ENCODE results near the gene C10orf71. TPM values are rescaled to one million over a fixed set of nuclear protein-coding genes. Genes with fewer than 3 reads are reported as not detected.

The C10orf71 gene
- total RNA-seq, 1 experiment from 2014 or later, result not detected

GRCh38 chr10:49290607-49291006 lies 8.4 kb upstream of the C10orf71 start:
- Histone ChIP-seq H3K9me3 (ENCODE audit: control insufficient read depth in 1 of 2, insufficient read depth in 1 of 2, low read depth in 1 of 2, low read length in 2 of 2) (no peaks in the 10 kb centered on the region), H3K4me2 (ENCODE audit: low read length) (no peak overlapping the region), H3K79me2 (ENCODE audit: insufficient read depth, low read length) (no peaks in the 10 kb centered on the region), H3K9me2 (ENCODE audit: insufficient read depth) (no peaks in the 10 kb centered on the region), H3K27me3 (ENCODE audit: insufficient read depth, low read length) (peaks cover 17% of the 10 kb centered on the region; the same call in 1 of the 2 replicates), H3K9ac (ENCODE audit: low read length) (no peak overlapping the region), H3K4me1 (ENCODE audit: control insufficient read depth in 1 of 2, insufficient read depth in 2 of 2, low read length in 2 of 2) (no peaks in the 10 kb centered on the region), H3K27ac (ENCODE audit: low read depth, low read length) (no peak overlapping the region), H2AFZ (ENCODE audit: low read depth, low read length, poor library complexity, severe bottlenecking) (no peak overlapping the region), H3K36me3 (ENCODE audit: control insufficient read depth in 1 of 2, insufficient read depth in 2 of 2, low read length in 2 of 2) (no peaks in the 10 kb centered on the region), H3K4me3 (replicated peaks in 1 of 2; ENCODE audit: low read depth in 1 of 2, low read length in 2 of 2) (no peak overlapping the region), H4K20me1 (ENCODE audit: insufficient read depth) (no peaks in the 10 kb centered on the region)
- ChIA-PET RAD21 (ENCODE audit: low non-redundant PET in 1 of 2, low total read pairs in 2 of 2, uncharacterized antibody in 2 of 2, unreplicated experiment in 2 of 2) (no interaction called here), CTCF (no interaction called here), POLR2A (no interaction called here)
- BruUV-seq (replicated peaks), result no TSS peak
- no peak for DNase-seq (ENCODE audit: low read depth, low spot score)
- intact Hi-C loops (cut with micrococcal nuclease), result no loop called here
- TF ChIP-seq CTCF (IDR thresholded peaks at IDR 0.05 in 2 of 3, conservative IDR thresholded peaks at IDR 0.05 in 1 of 3; ENCODE audit: borderline replicate concordance in 1 of 3, insufficient read depth in 1 of 3, low read depth in 2 of 3, low read length in 2 of 3) (no peak), FOSL1 (IDR thresholded peaks at IDR 0.05; ENCODE audit: low read depth) (no peak), ZBTB33 (IDR thresholded peaks at IDR 0.05; ENCODE audit: extremely low read depth, insufficient replicate concordance, low read length) (no peak), CEBPB (IDR thresholded peaks at IDR 0.05; ENCODE audit: low read depth) (no peak), YY1 (IDR thresholded peaks at IDR 0.05; ENCODE audit: extremely low read depth, insufficient replicate concordance, low read depth, low read length) (no peak), ZFX (IDR thresholded peaks at IDR 0.05) (no peak), JUND (IDR thresholded peaks at IDR 0.05) (no peak), SIN3A (IDR thresholded peaks at IDR 0.05; ENCODE audit: low read depth) (no peak)
- ATAC-seq, result no peak

Measured in HCT116 (cell line).